Bronchial epithelial cell (primary cell): ENCODE data around the gene GUCA1A. TPM values are rescaled to one million over a fixed set of nuclear protein-coding genes. Genes with fewer than 3 reads are reported as not detected.
"Not testable (repeated sequence)": the region's sequence is repeated elsewhere in the genome, so short reads cannot be mapped to it uniquely, and the experiment has no call there.

ENCODE experiments used
- DNase-seq: peaks from one replicate; pipeline ENCODE4 v3.0.0-alpha.2; 2010; ENCODE audit warnings: low read depth
- FAIRE-seq: peaks from 2 replicates; lab custom pipeline; 2011; peaks lifted over from hg19 to GRCh38; lab: Jason Lieb, UNC
- H3K27me3 ChIP-seq: 2 replicates; pipeline ENCODE4 v1.5.1; 2011; ENCODE audit warnings: low read length; ENCODE audit not compliant: control insufficient read depth, insufficient read depth
- H3K36me3 ChIP-seq: 2 replicates; pipeline ENCODE4 v1.5.1; 2011; ENCODE audit warnings: low read length; ENCODE audit not compliant: control insufficient read depth, insufficient read depth
- H3K4me3 ChIP-seq: 2 replicates; pipeline ENCODE4 v1.5.1; 2011; ENCODE audit warnings: mild to moderate bottlenecking, low read depth, low read length, control low read depth
- total RNA-seq: library from RNA; depleted of rRNA; stranded (reverse); fragments of >200 nt; gene quantifications from 2 replicates; pipeline ENCODE4 v1.2.1, GENCODE V29; 2014
- TF ChIP-seq, protein P1 (sequence below): IDR thresholded peaks from 2 replicates; pipeline ENCODE4 v1.5.1; 2011; ENCODE audit warnings: mild to moderate bottlenecking, moderate library complexity, low read length, control low read depth, inconsistent platforms; ENCODE audit not compliant: insufficient read depth, severe bottlenecking

The GUCA1A gene
- total RNA-seq, 1 donor from 2014 or later, result not detected

DNA sequence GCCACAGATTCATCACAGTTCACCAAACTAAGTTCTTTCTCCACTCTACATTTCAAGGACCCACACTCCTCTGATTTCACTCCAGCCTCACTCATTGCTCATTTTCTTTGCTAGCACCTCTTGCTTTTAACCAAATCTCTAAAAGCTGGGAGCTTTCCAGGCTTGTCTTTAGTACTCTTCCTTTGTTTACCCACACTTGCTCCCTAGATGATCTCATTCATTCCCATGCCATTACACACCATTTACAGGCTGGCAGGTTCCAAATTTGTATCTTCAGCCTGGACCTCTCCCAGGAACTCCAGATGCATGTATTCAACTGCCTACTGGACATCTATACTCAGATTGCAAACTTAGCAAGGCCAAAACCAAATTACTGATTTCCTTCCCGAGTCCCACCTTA, 26.9 kb downstream of the GUCA1A start:
- no peaks in the 10 kb centered on the region for H3K27me3 ChIP-seq
- H3K36me3 ChIP-seq, result no peaks in the 10 kb centered on the region
- H3K4me3 ChIP-seq, result no peak overlapping the region
- TF ChIP-seq, protein P1, sequence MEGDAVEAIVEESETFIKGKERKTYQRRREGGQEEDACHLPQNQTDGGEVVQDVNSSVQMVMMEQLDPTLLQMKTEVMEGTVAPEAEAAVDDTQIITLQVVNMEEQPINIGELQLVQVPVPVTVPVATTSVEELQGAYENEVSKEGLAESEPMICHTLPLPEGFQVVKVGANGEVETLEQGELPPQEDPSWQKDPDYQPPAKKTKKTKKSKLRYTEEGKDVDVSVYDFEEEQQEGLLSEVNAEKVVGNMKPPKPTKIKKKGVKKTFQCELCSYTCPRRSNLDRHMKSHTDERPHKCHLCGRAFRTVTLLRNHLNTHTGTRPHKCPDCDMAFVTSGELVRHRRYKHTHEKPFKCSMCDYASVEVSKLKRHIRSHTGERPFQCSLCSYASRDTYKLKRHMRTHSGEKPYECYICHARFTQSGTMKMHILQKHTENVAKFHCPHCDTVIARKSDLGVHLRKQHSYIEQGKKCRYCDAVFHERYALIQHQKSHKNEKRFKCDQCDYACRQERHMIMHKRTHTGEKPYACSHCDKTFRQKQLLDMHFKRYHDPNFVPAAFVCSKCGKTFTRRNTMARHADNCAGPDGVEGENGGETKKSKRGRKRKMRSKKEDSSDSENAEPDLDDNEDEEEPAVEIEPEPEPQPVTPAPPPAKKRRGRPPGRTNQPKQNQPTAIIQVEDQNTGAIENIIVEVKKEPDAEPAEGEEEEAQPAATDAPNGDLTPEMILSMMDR, result no peak
- no peak for FAIRE-seq
- peak; percentile 89 for DNase-seq

DNA sequence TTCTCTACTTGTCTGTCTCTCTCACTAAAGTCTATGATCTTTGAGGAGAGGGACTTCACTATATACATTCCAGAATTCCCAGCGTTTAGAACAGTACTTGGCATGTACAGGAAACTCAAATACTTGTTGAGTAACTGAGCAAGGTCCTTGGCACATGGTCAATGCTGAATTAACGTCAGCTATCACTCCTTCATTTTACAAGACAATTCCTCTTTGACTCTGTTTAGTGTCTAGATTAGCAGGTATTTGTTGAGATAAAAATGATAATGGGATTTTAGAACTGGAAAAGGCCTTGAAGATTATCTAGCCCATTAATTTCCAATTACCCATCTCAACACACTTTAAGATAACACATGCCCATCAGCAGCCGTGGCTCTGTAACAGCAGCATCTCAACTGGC, 28.2 kb downstream of the GUCA1A start:
- Histone ChIP-seq H3K4me3 (no peak overlapping the region), H3K36me3 (no peaks in the 10 kb centered on the region), H3K27me3 (no peaks in the 10 kb centered on the region)
- TF ChIP-seq, protein P1, result no peak
- FAIRE-seq, result no peak
- DNase-seq, result no peak

DNA sequence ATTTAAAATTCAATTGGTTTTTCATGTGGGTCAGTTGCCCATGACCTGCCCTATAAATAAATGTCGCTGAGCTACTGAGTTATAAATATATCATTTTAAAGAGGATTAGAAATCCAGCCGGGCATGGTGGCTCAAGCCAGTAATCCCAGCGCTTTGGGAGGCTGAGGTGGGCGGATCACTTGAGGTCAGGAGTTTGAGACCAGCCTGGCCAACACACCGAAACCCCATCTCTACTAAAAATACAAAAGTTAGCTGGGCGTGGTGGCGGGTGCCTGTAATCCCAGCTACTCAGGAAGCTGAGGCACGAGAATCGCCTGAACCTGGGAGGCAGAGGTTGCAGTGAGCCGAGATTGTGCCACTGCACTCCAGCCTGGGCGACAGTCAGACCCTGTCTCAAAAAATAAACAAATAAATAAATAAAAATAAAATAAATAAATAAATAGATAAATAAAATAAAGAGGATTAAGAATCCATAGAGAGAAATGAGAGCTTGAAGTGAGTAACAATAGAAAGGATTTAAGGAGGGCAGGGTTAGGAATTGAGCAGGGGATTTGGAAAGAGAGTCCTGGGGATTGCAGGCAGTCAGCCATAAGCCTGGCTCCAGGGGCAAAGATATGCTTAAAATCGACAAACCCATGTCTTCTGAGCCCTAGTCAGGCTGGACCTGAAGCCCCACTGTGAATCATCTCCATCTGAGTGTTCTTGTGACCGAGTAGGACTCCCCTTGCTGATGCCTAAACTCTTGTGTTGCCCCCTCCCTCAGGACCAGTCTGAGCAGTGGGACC, 29.2 kb downstream of the GUCA1A start:
- not testable (repeated sequence) for DNase-seq, H3K36me3 ChIP-seq, FAIRE-seq, H3K27me3 ChIP-seq, H3K4me3 ChIP-seq

DNA sequence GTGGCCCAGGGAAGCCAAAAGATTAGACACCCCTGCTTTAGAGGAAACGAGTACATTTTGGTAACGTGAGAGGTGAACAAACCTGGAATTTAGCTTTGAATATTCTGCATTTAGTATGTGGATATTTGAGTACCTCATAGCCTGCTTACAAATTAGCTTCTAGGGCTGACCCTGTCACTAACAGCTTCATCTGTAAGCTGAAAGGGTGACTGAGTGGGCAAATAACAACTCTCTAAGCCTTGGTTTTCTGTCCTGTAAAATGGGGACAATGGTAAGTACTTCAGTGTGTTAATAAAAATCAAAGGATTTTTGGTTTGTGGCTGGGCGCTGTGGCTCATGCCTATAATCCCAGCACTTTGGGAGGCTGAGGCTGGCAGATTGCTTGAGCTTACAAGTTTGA, 30.0 kb downstream of the GUCA1A start:
- Histone ChIP-seq H3K27me3 (no peaks in the 10 kb centered on the region), H3K4me3 (no peak overlapping the region), H3K36me3 (peaks cover 4% of the 10 kb centered on the region)
- FAIRE-seq (no peak), DNase-seq (no peak)
- TF ChIP-seq, protein P1, result no peak

DNA sequence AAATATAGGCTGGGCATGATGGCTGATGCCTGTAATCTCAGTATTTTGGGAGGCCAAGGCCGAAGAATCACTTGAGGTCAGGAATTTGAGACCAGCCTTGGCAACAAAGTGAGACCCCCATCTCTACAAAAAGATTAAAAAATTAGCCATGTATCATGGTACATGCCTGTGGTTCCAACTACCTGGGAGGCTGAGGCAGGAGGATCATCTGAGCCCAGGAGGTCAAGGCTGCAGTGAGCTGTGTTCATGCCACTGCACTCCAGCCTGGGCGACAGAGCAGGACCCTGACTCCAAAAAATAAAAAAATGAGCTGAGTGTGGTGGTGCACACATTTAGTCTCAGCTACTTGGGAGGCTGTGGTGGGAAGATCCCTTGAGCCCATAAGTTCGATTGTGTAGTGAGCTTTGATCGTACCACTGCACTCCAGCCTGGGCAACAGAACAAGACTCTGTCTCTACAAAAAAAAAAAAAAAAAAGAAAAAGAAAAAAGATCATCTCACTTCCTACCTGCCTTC, 31.7 kb downstream of the GUCA1A start:
- H3K36me3 ChIP-seq, result peaks cover 5% of the 10 kb centered on the region
- DNase-seq (no peak), FAIRE-seq (no peak)
- H3K4me3 ChIP-seq, result no peak overlapping the region
- H3K27me3 ChIP-seq, result no peaks in the 10 kb centered on the region
- TF ChIP-seq, protein P1, result no peak

DNA sequence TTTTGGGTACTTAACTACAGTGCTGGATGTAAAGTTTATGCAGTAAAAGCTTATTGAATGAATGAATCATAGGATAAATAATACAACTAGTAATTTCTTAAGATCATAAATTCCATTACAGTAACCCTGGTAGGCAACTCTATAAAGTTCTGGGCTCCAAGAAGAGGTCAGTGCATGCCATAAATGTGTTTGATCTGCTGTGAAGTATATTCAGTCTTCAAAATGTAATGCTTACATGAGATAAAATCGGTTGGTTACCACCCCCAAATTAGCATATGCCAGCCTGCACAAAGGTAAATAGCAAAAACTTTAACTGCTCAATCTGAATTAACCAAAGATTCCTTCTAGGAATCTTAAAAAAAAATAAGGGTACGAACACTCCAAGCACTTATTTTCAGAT, 34.4 kb downstream of the GUCA1A start:
- FAIRE-seq, DNase-seq: not testable (repeated sequence)
- peaks cover 13% of the 10 kb centered on the region for H3K36me3 ChIP-seq

DNA sequence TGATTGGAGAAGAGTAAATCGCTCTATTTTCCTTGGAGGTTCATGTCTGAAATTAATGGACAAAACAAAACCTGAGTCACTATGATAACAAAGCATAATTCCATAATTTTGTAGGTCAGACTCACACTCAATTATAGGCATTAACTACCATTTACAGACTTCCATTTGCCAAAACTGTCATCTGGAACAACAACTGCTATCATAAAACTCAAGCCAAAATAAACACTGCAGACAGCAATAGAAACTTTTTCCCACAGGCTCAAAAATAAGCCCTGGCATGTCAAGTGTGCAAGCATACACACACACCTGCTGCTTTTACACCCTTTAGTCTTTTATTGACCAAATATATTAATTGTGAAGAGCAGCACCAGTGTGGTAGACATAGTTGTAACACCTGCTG, 37.4 kb downstream of the GUCA1A start:
- Histone ChIP-seq H3K36me3 (peaks cover 18% of the 10 kb centered on the region), H3K4me3 (no peak overlapping the region), H3K27me3 (no peaks in the 10 kb centered on the region)
- no peak for DNase-seq
- TF ChIP-seq, protein P1, result no peak
- FAIRE-seq, result no peak

More for the DNA sequence above, 34.4 kb downstream of the GUCA1A start:
- H3K4me3 ChIP-seq, H3K27me3 ChIP-seq: not testable (repeated sequence)
